AG09309 (cell line): ENCODE results near the gene PDE12.
A peak's percentile ranks its signal among the peaks of the same experiment; 100 is the strongest.

Experiments
- DNase-seq: peaks from one replicate; pipeline ENCODE4 v3.0.0-alpha.2; 2010; ENCODE audit warnings: low read depth
- H3K4me3 ChIP-seq: 2 replicates; pipeline ENCODE4 v1.5.1; 2011; ENCODE audit warnings: mild to moderate bottlenecking, low read depth, low read length, moderate library complexity; ENCODE audit not compliant: control insufficient read depth
- CTCF ChIP-seq: IDR thresholded peaks from 2 replicates; pipeline ENCODE4 v1.5.1; 2011; ENCODE audit warnings: mild to moderate bottlenecking, low read depth, low read length, inconsistent platforms; ENCODE audit not compliant: insufficient read depth, control insufficient read depth; ENCODE audit errors: missing control alignments

Gene PDE12

GRCh38 chr3:57555738-57556458 is at the start of gene PDE12:
Gene PDE12 (plus strand): TSS chr3:57556274. CDS start chr3:57556380, 106 bp downstream.
- TF ChIP-seq CTCF, result no peak
- H3K4me3 ChIP-seq, result peak within 1 kb of the TSS; percentile 64
- peak; percentile 59 for DNase-seq

GRCh38 chr3:57512166-57512565 is 43.9 kb upstream of the PDE12 start:
- no peak overlapping the region for H3K4me3 ChIP-seq
- DNase-seq, result no peak
- TF ChIP-seq CTCF, result no peak

GRCh38 chr3:57518276-57518915 is 37.7 kb upstream of the PDE12 start:
- TF ChIP-seq CTCF, result no peak
- no peak overlapping the region for H3K4me3 ChIP-seq
- no peak for DNase-seq

GRCh38 chr3:57530071-57530608 is 25.9 kb upstream of the PDE12 start:
- no peak overlapping the region for H3K4me3 ChIP-seq
- no peak for DNase-seq
- no peak for TF ChIP-seq CTCF

GRCh38 chr3:57538465-57538864 is 17.6 kb upstream of the PDE12 start:
- TF ChIP-seq CTCF, result no peak
- no peak overlapping the region for H3K4me3 ChIP-seq
- no peak for DNase-seq

GRCh38 chr3:57544181-57545125 is 11.6 kb upstream of the PDE12 start, which contains the start of gene DNAH12:
Gene DNAH12 (minus strand): TSS chr3:57544344. CDS start chr3:57542870, 1,474 bp downstream.
- no peak for TF ChIP-seq CTCF
- DNase-seq, result no peak
- H3K4me3 ChIP-seq, result no peak within 1 kb of the TSS
